HUES48 (cell line): ENCODE results near the gene EXO1.

Source experiments
- H3K27ac ChIP-seq: one replicate; pipeline ENCODE4 v1.7.0; 2013; ENCODE audit warnings: low read depth, low read length, inconsistent platforms
- H3K27me3 ChIP-seq: 2 replicates; pipeline ENCODE4 v1.6.1; 2013; ENCODE audit warnings: mild to moderate bottlenecking, low read length; ENCODE audit not compliant: control insufficient read depth, insufficient read depth
- H3K36me3 ChIP-seq: 2 replicates; pipeline ENCODE4 v1.6.1; 2013; ENCODE audit warnings: low read length; ENCODE audit not compliant: control insufficient read depth, insufficient read depth
- H3K4me1 ChIP-seq: 2 replicates; pipeline ENCODE4 v1.6.1; 2013; ENCODE audit warnings: mild to moderate bottlenecking, low read length; ENCODE audit not compliant: control insufficient read depth, insufficient read depth
- H3K4me3 ChIP-seq: 2 replicates; pipeline ENCODE4 v1.5.1; 2013; ENCODE audit warnings: mild to moderate bottlenecking, low read depth, low read length
- H3K9ac ChIP-seq: 2 replicates; pipeline ENCODE4 v1.6.1; 2013; ENCODE audit warnings: mild to moderate bottlenecking, low read depth, low read length, moderate library complexity
- H3K9me3 ChIP-seq: 2 replicates; pipeline ENCODE4 v1.6.1; 2013; ENCODE audit warnings: low read length; ENCODE audit not compliant: control insufficient read depth, insufficient read depth

EXO1 gene

GRCh38 chr1:241926141-241926540, 78.1 kb downstream of the EXO1 start:
- no peaks in the 10 kb centered on the region for H3K4me1 ChIP-seq
- H3K27me3 ChIP-seq = no peaks in the 10 kb centered on the region
- H3K27ac ChIP-seq = no peak overlapping the region
- H3K9me3 ChIP-seq = no peaks in the 10 kb centered on the region
- no peaks in the 10 kb centered on the region for H3K36me3 ChIP-seq
- H3K9ac ChIP-seq = no peak overlapping the region
- no peak overlapping the region for H3K4me3 ChIP-seq

- no peaks in the 10 kb centered on the region for H3K4me1 ChIP-seq
- H3K4me3 ChIP-seq = no peak overlapping the region
- no peaks in the 10 kb centered on the region for H3K27me3 ChIP-seq
- H3K27ac ChIP-seq = no peak overlapping the region
- no peaks in the 10 kb centered on the region for H3K36me3 ChIP-seq
- H3K9me3 ChIP-seq = no peaks in the 10 kb centered on the region
- H3K9ac ChIP-seq = no peak overlapping the region
Observed at GRCh38 chr1:241927321-241927720, 79.3 kb downstream of the EXO1 start.

GRCh38 chr1:241932845-241933244, 84.8 kb downstream of the EXO1 start:
- no peak overlapping the region for H3K9ac ChIP-seq
- H3K4me3 ChIP-seq = no peak overlapping the region

GRCh38 chr1:241934201-241934848, 86.3 kb downstream of the EXO1 start:
- Histone ChIP-seq H3K9ac (no peak overlapping the region), H3K27ac (no peak overlapping the region), H3K9me3 (peaks cover 4% of the 10 kb centered on the region; the same call in 1 of the 2 replicates), H3K4me3 (no peak overlapping the region), H3K27me3 (no peaks in the 10 kb centered on the region), H3K4me1 (peaks cover 4% of the 10 kb centered on the region; the same call in 1 of the 2 replicates), H3K36me3 (no peaks in the 10 kb centered on the region)

More at GRCh38 chr1:241932845-241933244, 84.8 kb downstream of the EXO1 start:
- no peak overlapping the region for H3K27ac ChIP-seq
- H3K4me1 ChIP-seq = peaks cover 4% of the 10 kb centered on the region; the same call in 1 of the 2 replicates
- no peaks in the 10 kb centered on the region for H3K36me3 ChIP-seq
- no peaks in the 10 kb centered on the region for H3K9me3 ChIP-seq
- no peaks in the 10 kb centered on the region for H3K27me3 ChIP-seq

- Histone ChIP-seq H3K27me3 (no peaks in the 10 kb centered on the region), H3K4me1 (peaks cover 4% of the 10 kb centered on the region; the same call in 1 of the 2 replicates), H3K36me3 (no peaks in the 10 kb centered on the region), H3K9me3 (peaks cover 4% of the 10 kb centered on the region; the same call in 1 of the 2 replicates), H3K27ac (no peak overlapping the region), H3K9ac (no peak overlapping the region), H3K4me3 (no peak overlapping the region)
Observed at GRCh38 chr1:241934866-241935265, 86.9 kb downstream of the EXO1 start.
